Fibroblast of mammary gland (primary cell): Measurements from ENCODE around the gene ERH.
"Not testable (repeated sequence)": the region's sequence is repeated elsewhere in the genome, so short reads cannot be mapped to it uniquely, and the experiment has no call there.

ENCODE experiments used
- DNase-seq: peaks from one replicate; pipeline ENCODE4 v3.0.0-alpha.2; 2010; ENCODE audit warnings: low read depth
- H3K4me3 ChIP-seq: 2 replicates; pipeline ENCODE4 v1.5.1; 2011; ENCODE audit warnings: low read depth, mild to moderate bottlenecking, low read length, moderate library complexity; ENCODE audit not compliant: control insufficient read depth
- CTCF ChIP-seq: conservative IDR thresholded peaks from 2 replicates; pipeline ENCODE4 v1.5.1; 2011; ENCODE audit warnings: low read depth, low read length, inconsistent platforms; ENCODE audit not compliant: control insufficient read depth, insufficient read depth

The ERH gene

GRCh38 chr14:69398818-69399210, 715 bp upstream of the ERH start:
- no peak for DNase-seq
- TF ChIP-seq CTCF = no peak
- peak overlapping the region; percentile 98 for H3K4me3 ChIP-seq

- TF ChIP-seq CTCF = no peak
- H3K4me3 ChIP-seq = no peak overlapping the region
- no peak for DNase-seq
Measured at GRCh38 chr14:69395929-69396328, 2.2 kb downstream of the ERH start.

- no peak overlapping the region for H3K4me3 ChIP-seq
- no peak for TF ChIP-seq CTCF
- DNase-seq = no peak
Measured at GRCh38 chr14:69392481-69392880, 5.6 kb downstream of the ERH start.

GRCh38 chr14:69391400-69391799, 6.7 kb downstream of the ERH start:
- peak; percentile 64 for DNase-seq
- not testable (repeated sequence) for H3K4me3 ChIP-seq

- TF ChIP-seq CTCF = no peak
- H3K4me3 ChIP-seq = no peak overlapping the region
- DNase-seq = peak; percentile 15
Measured at GRCh38 chr14:69387311-69387710, 10.8 kb downstream of the ERH start.

GRCh38 chr14:69378274-69378673, 19.8 kb downstream of the ERH start:
- DNase-seq = no peak
- no peak overlapping the region for H3K4me3 ChIP-seq
- TF ChIP-seq CTCF = no peak

GRCh38 chr14:69376439-69376838, 21.7 kb downstream of the ERH start:
- no peak overlapping the region for H3K4me3 ChIP-seq
- no peak for TF ChIP-seq CTCF
- peak; percentile 81 for DNase-seq
